ENCODE data around the gene ZCCHC8.
"Not testable (repeated sequence)": the region's sequence is repeated elsewhere in the genome, so short reads cannot be mapped to it uniquely, and the experiment has no call there.

Gene ZCCHC8

GRCh38 chr12:122489038-122489437 is 11.7 kb downstream of the ZCCHC8 start:
- intact Hi-C loops (cut with DNase I; ENCODE audit: low total_unique reads), result no loop called here
- H3K27me3 ChIP-seq, result no peaks in the 10 kb centered on the region
- no peaks in the 10 kb centered on the region for H3K9me3 ChIP-seq
- no peaks in the 10 kb centered on the region for H3K4me1 ChIP-seq
- H3K36me3 ChIP-seq, result peaks cover 53 to 96% (median 71%) of the 10 kb centered on the region in 3 donors
- no peak overlapping the region for H3K27ac ChIP-seq
- H3K4me3 ChIP-seq, result no peak overlapping the region
- no peak for DNase-seq
- no peak for TF ChIP-seq CTCF (IDR thresholded peaks at IDR 0.05)

GRCh38 chr12:122487807-122488206 is 12.9 kb downstream of the ZCCHC8 start:
- DNase-seq; H3K27ac ChIP-seq; H3K27me3 ChIP-seq; intact Hi-C loops (cut with DNase I; ENCODE audit: low total_unique reads); H3K9me3 ChIP-seq; H3K4me1 ChIP-seq; H3K4me3 ChIP-seq: not testable (repeated sequence)
- peaks cover 63 to 99% (median 71%) of the 10 kb centered on the region in 3 donors for H3K36me3 ChIP-seq

- DNase-seq, result no peak
- intact Hi-C loops (cut with DNase I; ENCODE audit: low total_unique reads), result no loop called here
Observed at GRCh38 chr12:122486805-122487426, 13.8 kb downstream of the ZCCHC8 start.

GRCh38 chr12:122486360-122486759 is 14.4 kb downstream of the ZCCHC8 start:
- H3K27ac ChIP-seq; H3K27me3 ChIP-seq; intact Hi-C loops (cut with DNase I; ENCODE audit: low total_unique reads): not testable (repeated sequence)

More at GRCh38 chr12:122486805-122487426, 13.8 kb downstream of the ZCCHC8 start:
- Histone ChIP-seq H3K36me3 (peaks cover 63 to 97% (median 70%) of the 10 kb centered on the region in 3 donors), H3K4me3 (no peak overlapping the region), H3K27me3 (no peaks in the 10 kb centered on the region), H3K9me3 (no peaks in the 10 kb centered on the region), H3K4me1 (no peaks in the 10 kb centered on the region), H3K27ac (no peak overlapping the region)
- TF ChIP-seq CTCF (IDR thresholded peaks at IDR 0.05), result no peak

GRCh38 chr12:122484385-122484784 is 16.3 kb downstream of the ZCCHC8 start:
- H3K4me3 ChIP-seq; H3K27ac ChIP-seq; intact Hi-C loops (cut with DNase I; ENCODE audit: low total_unique reads); H3K4me1 ChIP-seq; H3K9me3 ChIP-seq; DNase-seq; H3K27me3 ChIP-seq: not testable (repeated sequence)
- peaks cover 66 to 97% (median 68%) of the 10 kb centered on the region in 3 donors for H3K36me3 ChIP-seq

More at GRCh38 chr12:122486360-122486759, 14.4 kb downstream of the ZCCHC8 start:
- DNase-seq, H3K4me1 ChIP-seq, H3K9me3 ChIP-seq, H3K4me3 ChIP-seq: not testable (repeated sequence)
- H3K36me3 ChIP-seq, result peaks cover 64 to 97% (median 70%) of the 10 kb centered on the region in 3 donors

- H3K9me3 ChIP-seq, result no peaks in the 10 kb centered on the region
- H3K36me3 ChIP-seq, result peaks cover 66 to 97% (median 68%) of the 10 kb centered on the region in 3 donors
- H3K4me3 ChIP-seq, result no peak overlapping the region
- no peak overlapping the region for H3K27ac ChIP-seq
- DNase-seq, result no peak
- no peaks in the 10 kb centered on the region for H3K4me1 ChIP-seq
- H3K27me3 ChIP-seq, result no peaks in the 10 kb centered on the region
- intact Hi-C loops (cut with DNase I; ENCODE audit: low total_unique reads), result no loop called here
- no peak for TF ChIP-seq CTCF (IDR thresholded peaks at IDR 0.05)
Observed at GRCh38 chr12:122483969-122484368, 16.8 kb downstream of the ZCCHC8 start.

GRCh38 chr12:122481861-122482260 is 18.9 kb downstream of the ZCCHC8 start:
- no peak overlapping the region for H3K4me3 ChIP-seq
- intact Hi-C loops (cut with DNase I; ENCODE audit: low total_unique reads), result no loop called here
- H3K27ac ChIP-seq, result no peak overlapping the region
- no peak for TF ChIP-seq CTCF (IDR thresholded peaks at IDR 0.05)
- no peaks in the 10 kb centered on the region for H3K27me3 ChIP-seq
- H3K9me3 ChIP-seq, result no peaks in the 10 kb centered on the region
- no peaks in the 10 kb centered on the region for H3K4me1 ChIP-seq
- H3K36me3 ChIP-seq, result peaks cover 66 to 97% (median 67%) of the 10 kb centered on the region in 3 donors
- no peak for DNase-seq
